Heart left ventricle (tissue), 13 donors: ENCODE results near the gene LTO1.

ENCODE experiments used
- CTCF ChIP-seq, 12 donors: fragments of 200-600 bp; sonication (generic) in 4 of 12; IDR thresholded peaks; one replicate each; pipeline versions ENCODE4 v1.5.0 to v1.8.0; 2018 to 2022; ENCODE audit warnings: antibody characterized with exemption in 12 of 12, mild to moderate bottlenecking in 5 of 12
- POLR2A ChIP-seq, 2 donors: fragments of 450-650 bp; IDR thresholded peaks; one replicate each; pipeline ENCODE4 v1.6.1; 2017; ENCODE audit warnings: antibody characterized with exemption in 2 of 2, mild to moderate bottlenecking in 2 of 2, moderate library complexity in 2 of 2
- donor health status: ischemic (EF 13 %, LVEDD 7.1; RV severe dilation, severe dysfunction).
- donor health status: DM: no; HTN: yes; CAD: no.
- donor health status: DM: no; HTN: no; CAD: no.
- donor health status: ischemic (EF 25% LVEDD 6.9; RV normal size, moderate dysfunction).
- donor health status: ischemic (EF 25% LVEDD 5.7; RV mildly dilated, moderate dysfunction).
- donor health status: ischemic (EF 35%, LVEDD 5.7; RV mildly dilated, moderate dysfunction).
- donor health status: nonischemic (EF 11% LVEDD 7.7; RV severe dilation, severe dysfunction).
- donor health status: DM: yes; HTN: yes; CAD: no.
- donor health status: PGD.
- donor health status: ischemic (EF 29% LVEDD 5.4; RV normal size, mild dysfunction).
- donor health status: nonischemic (EF 23%, LVEDD 6.1; RV moderate dilation, normal function).

GRCh38 chr11:69692422-69692821 lies 17.3 kb upstream of the LTO1 start:
- TF ChIP-seq CTCF (IDR thresholded peaks at IDR 0.05) (no peak), POLR2A (IDR thresholded peaks at IDR 0.05) (no peak)
